ENCODE measurements around the gene PRRC2A.

Gene PRRC2A

GRCh38 chr6:31619805-31620585 lies 520 bp upstream of the PRRC2A start:
- TF ChIP-seq, protein P1, sequence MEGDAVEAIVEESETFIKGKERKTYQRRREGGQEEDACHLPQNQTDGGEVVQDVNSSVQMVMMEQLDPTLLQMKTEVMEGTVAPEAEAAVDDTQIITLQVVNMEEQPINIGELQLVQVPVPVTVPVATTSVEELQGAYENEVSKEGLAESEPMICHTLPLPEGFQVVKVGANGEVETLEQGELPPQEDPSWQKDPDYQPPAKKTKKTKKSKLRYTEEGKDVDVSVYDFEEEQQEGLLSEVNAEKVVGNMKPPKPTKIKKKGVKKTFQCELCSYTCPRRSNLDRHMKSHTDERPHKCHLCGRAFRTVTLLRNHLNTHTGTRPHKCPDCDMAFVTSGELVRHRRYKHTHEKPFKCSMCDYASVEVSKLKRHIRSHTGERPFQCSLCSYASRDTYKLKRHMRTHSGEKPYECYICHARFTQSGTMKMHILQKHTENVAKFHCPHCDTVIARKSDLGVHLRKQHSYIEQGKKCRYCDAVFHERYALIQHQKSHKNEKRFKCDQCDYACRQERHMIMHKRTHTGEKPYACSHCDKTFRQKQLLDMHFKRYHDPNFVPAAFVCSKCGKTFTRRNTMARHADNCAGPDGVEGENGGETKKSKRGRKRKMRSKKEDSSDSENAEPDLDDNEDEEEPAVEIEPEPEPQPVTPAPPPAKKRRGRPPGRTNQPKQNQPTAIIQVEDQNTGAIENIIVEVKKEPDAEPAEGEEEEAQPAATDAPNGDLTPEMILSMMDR (IDR thresholded peaks at IDR 0.05; ENCODE audit: insufficient read depth, low read depth, low read length, missing control alignments), result no peak
- H3K4me3 ChIP-seq (ENCODE audit: low read depth, low read length), result peak overlapping the region; percentile 68
- peak; percentile 100 for DNase-seq (ENCODE audit: low read depth)

- peak overlapping the region; percentile 98 for H3K4me3 ChIP-seq (ENCODE audit: low read depth, low read length)
- TF ChIP-seq, protein P1 (IDR thresholded peaks at IDR 0.05; ENCODE audit: insufficient read depth, low read depth, low read length, missing control alignments), result no peak
- no peak for DNase-seq (ENCODE audit: low read depth)
Measured at GRCh38 chr6:31621320-31621939, 915 bp downstream of the PRRC2A start.

DNA sequence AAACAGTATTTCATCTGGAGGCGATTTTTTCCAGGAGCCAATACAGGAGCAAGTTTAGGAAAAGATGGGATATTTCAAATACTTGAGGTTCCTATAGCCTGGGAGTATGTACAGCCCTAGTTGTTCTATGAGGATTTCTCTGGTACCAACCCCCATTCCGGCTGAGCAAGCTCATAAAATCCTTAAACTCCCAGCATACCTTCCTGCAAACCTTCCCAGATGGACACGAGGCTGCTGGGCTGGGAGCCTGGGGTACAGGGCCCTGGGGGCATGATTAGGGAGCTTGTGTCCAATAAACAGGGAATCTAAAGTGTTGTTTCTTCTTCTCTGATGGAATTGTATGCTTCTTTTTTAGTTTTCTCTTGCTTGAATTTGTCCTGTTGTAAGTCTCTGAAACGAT lies 1.5 kb downstream of the PRRC2A start:
- peak overlapping the region; percentile 98 for H3K4me3 ChIP-seq (ENCODE audit: low read depth, low read length)
- TF ChIP-seq, protein P1 (IDR thresholded peaks at IDR 0.05; ENCODE audit: insufficient read depth, low read depth, low read length, missing control alignments), result no peak
- no peak for DNase-seq (ENCODE audit: low read depth)

DNA sequence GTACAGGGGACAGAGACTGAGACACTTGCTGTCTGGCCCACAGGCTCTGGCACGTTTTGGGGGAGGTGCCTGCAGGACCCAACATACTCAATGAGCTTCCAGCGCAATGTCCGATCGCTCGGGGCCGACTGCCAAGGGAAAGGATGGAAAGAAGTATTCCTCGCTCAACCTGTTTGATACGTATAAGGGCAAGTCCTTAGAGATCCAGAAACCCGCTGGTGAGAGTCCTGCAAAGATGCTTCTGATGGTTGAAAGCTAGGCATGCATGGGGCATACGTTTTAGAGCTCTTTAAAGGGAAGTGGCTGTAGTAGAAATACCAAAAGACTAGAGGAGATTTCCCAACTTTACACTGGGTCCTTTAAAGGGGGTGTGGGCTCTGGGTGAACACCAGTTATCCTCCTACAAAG lies 2.2 kb downstream of the PRRC2A start:
- TF ChIP-seq, protein P1 (IDR thresholded peaks at IDR 0.05; ENCODE audit: insufficient read depth, low read depth, low read length, missing control alignments), result no peak
- H3K4me3 ChIP-seq (ENCODE audit: low read depth, low read length), result no peak overlapping the region
- DNase-seq (ENCODE audit: low read depth), result no peak

DNA sequence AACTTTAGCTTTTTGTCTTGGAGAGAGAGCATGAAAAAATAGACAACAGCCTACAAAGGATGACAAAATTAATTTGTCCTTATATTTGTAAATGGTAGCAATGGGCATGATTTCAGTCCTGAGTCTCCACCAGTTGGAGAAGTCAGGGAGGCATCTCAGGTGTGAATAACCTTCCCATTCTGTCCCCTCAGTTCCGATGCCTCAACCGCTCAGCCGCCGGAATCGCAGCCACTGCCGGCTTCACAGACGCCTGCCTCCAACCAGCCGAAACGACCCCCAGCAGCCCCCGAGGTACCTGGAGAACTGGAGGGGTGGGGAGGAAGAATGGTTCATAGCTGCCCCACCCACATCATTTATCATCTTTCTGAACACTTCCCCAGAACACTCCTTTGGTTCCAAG lies 3.6 kb downstream of the PRRC2A start:
- TF ChIP-seq, protein P1 (IDR thresholded peaks at IDR 0.05; ENCODE audit: insufficient read depth, low read depth, low read length, missing control alignments), result no peak
- DNase-seq (ENCODE audit: low read depth), result no peak
- no peak overlapping the region for H3K4me3 ChIP-seq (ENCODE audit: low read depth, low read length)

GRCh38 chr6:31626952-31627351 lies 6.4 kb downstream of the PRRC2A start:
- TF ChIP-seq, protein P1 (IDR thresholded peaks at IDR 0.05; ENCODE audit: insufficient read depth, low read depth, low read length, missing control alignments), result no peak
- no peak for DNase-seq (ENCODE audit: low read depth)
- no peak overlapping the region for H3K4me3 ChIP-seq (ENCODE audit: low read depth, low read length)

Measured in GM12865 (cell line).